ELR (cell line): ENCODE data around the gene GNB1L.

Experiments used
- DNase-seq: peaks from one replicate; pipeline ENCODE4 v3.0.0-alpha.2; 2015; ENCODE audit warnings: low read depth

Gene GNB1L

DNA sequence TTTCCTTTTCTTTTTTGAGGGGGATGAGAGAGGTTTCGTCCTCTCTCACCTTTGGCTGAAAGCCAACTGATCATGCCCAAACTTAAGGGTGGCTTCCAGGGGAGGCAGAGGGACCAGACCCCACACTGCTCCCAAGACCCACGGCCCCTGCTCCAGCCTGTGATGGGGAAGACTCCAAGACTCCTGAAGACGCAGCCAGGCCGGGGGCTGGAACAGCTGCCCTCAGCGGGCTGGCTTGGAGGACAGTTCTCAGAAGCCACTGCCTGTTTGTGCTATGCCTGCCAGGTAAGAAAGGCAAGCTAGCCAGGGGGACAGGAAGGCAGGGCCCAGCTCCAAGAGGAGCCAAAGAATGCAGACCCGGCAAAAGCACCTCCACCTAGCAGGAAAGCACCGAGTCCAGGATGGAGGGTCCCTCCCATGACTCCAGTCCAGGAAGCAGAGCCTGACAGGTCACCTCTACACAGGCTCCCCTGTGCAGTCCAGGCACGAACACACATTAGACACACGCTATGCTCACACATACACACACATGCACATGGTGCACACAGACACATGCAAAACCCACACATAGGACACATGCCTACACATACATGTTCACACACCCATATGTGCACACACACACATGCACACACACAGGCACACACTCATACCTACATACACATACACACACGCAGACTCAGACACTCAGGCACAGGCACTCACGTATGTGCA is 31.3 kb downstream of the GNB1L start:
- DNase-seq = no peak

DNA sequence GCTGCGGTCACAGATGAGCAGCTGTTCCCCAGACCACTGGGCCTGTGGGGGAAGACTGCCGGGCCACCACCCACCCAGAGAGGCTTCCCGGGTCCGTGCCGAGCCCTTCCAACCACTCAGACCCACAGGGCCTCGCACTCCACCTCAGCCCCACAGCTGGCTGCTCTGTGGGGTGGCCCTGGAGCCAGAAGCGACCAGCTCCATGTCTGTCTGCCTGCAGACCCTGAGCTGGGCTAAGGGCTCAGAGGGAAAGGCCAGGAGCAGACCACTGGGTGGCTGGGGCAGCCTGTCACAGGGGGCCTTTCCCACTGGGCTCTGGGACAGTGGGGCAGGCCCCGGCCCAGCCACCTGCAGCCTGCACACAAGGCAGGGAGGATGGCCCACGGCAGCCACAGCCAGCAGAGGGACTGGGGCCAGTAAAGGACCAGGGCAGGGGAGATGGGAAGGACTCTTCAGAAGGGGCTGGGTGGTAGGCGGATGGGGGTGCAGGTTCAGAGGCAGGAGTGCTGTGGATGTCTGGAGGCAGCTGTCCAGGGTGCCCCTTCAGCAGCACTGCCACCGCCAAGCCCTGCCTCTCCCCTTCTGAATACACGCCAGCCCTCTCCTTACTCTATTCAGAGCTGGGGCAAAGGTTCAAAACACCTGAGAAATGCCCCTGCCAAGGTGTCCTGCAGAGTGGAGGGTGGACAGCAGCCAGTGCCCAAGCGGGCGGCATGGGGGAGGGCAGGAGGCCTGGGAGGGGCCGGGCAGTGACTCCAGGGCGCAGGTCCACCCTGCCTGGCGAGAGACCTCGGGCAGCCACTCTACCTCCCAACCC is 32.2 kb downstream of the GNB1L start:
- DNase-seq = no peak

DNA sequence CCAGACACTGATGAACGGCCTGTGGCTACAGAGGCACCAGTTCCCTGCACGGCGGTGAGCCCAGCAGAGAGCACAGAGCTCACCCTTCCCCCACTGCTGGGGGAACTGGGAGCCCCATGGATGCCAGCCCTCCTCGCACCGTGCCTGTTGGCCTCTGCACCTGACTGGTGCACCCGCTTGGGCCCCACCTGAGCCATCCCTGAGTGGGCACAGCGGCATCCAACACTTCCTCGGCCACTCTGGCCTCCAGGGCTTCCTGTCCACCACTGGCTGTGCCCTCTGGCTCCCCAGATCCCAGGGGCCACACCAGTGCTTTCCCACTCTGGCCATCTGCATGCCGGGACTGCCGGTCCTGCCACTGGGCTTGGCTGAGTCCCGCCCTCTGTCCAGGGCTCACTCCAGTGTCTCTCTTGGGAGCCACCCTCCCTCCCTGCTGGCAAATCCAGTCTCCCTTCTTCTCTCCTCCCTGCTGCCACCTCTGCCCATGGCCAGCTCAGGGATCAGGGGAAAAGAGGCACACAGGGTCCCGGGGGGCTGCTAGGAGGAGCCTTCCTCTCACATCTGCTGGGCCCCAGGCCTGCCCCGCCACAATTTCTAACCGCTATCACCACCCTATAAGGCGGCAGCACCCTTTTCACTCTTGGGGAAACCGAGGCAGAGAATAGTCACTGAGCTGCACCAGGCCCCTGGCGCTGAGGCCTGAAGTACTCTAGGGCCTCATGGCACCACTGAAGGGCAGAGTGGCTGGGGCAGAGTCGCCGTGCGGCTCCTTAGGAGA is 33.0 kb downstream of the GNB1L start:
- DNase-seq = no peak

DNA sequence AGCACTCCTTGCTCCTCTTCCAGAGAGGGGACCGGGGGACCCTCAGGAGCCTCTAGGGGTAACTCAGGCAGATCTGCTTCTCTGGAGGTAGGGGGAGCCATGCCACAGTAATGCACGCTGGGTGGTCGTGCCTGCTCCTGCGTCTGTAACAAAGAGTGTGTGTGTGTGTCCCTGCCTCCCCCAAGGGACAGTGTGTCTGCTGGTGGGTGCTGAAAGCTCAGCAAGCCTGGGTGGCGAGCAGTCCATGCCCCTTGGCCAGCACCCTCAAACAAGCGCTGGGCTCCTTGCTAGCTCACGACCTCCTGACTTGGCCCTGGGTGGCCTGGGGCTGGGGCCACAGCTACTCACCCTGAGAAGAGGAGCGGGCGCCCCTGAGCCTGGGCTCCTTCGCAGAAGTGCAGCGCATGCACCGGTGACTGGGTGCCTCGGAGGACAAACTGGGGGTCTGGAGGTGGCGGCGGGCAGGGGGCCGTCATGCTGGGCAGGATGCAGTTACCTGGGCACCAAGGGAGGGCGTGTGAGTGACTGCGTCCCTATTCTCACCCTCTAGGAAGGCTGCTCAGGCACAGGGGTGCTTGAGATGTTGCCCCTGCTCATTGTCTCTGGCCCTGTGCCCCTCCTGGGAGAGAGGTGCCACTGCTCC is 33.7 kb downstream of the GNB1L start:
- DNase-seq = no peak

DNA sequence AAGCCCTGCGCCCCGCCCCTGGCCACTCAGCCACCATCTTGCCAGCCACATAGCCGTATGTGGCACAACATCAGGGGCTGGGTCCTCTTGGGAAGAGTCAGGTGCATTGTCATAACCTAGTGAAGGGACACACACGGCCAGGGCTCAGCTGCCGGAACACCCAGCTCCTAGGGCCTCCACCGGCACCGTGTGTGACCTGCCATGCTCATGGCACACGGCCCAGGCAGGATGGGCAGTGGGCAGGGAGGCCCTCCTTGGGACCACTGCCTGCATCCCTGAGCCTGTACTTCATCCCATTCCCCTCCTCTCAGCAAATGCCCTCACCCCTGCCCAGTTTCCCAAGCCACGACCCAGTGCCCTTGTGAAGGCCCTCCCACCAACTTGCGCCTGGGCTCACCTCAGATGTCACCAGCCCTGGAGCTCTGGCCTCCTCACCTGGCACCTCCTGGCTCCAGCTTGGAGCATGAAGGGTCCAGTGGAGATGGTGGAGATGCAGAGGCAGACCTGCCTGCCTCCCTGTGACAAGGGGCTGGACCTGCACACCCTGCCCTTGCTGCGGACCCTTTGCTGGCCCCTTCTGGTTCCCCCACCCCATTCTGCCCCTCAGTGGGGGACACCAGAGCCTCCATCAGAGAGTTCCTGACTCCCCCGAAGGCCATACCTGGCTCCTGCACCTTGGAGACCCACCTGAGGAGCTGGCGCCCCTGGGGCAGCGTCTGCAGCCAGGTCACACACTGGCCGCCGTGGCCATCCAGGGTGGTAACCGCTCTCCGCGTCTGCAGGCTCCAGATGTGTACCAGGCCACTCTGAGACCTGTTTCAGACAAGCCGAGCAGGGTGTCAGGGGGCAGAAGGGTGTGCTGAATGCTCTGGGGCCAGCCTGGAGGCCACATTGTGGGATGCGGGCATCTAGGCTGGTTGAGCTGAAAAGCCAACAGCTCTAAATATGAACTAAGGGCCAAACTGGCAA is 34.5 kb downstream of the GNB1L start:
- DNase-seq = no peak

DNA sequence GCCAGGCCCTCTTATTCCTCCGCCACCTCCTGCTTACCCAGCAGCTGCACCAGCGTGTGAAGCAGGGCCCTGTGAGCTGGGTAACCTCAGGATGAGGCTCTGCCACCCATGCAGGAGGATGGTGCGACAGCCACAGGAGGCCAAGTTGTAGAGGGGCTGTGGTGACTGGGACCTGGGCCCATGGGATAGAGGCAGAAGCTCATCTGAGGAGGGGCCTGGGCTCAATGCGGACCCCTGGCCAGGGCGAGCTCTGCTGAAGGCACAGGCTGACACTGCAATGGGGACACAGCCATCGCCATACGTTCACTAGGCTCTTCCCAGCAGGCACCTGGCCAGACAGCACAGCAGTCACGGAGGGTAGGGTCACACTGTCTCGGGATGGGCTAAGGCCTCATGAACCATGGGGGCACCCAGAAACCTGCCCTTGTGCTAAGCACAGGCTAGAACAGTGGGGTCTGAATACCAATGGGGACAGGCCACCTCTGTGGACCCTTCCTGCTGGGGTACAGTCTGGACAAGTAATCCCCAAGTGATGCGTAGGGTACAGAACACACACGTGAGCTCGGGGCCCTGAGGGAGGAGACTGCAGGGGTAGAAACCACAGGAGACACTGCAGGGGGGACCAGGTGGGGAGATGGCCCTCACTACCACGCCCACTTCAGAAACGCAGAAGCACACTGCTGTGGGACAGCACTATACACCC is 35.3 kb downstream of the GNB1L start:
- no peak for DNase-seq

DNA sequence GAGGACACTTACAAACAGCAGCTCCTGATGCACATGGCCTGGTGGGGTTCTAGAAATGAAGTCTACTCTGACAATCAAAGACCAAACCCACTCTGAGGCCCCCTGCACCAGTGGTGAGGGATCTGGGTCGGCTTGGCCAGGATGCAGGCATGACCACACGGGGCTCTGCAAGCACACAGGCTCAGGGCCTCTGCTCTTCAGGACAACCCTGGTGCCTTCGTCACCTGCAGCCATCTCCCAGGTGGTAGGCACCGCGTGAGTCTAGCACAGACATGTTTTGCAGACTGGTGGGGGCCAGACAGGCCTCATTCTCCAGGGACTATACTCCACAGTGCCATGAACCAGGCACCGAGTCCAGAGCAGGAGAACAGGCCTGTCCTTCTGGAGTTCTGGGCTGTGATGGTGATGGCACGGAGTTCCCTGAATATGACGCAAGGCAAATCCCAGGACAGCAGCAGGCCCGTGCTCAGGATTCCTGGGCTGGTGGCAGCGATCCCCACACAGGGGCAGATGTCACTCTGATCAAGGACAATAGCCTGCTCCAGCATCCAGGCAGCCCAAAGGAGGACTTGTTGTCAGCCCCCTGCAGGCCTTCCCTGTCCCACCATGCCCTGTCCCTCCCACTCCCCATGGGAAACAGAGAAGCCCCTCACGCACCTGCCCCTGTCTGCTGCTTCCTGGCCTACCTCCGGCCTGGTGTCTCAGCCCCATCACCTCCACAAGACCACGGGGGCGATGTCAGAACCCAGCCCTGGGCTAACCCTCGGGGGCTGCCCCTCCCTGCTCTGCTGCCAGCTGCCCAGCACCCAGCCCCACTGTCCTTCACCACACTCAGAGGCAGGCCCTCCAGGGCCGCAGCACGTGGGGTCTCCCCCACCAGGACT is 36.1 kb downstream of the GNB1L start:
- DNase-seq = no peak

DNA sequence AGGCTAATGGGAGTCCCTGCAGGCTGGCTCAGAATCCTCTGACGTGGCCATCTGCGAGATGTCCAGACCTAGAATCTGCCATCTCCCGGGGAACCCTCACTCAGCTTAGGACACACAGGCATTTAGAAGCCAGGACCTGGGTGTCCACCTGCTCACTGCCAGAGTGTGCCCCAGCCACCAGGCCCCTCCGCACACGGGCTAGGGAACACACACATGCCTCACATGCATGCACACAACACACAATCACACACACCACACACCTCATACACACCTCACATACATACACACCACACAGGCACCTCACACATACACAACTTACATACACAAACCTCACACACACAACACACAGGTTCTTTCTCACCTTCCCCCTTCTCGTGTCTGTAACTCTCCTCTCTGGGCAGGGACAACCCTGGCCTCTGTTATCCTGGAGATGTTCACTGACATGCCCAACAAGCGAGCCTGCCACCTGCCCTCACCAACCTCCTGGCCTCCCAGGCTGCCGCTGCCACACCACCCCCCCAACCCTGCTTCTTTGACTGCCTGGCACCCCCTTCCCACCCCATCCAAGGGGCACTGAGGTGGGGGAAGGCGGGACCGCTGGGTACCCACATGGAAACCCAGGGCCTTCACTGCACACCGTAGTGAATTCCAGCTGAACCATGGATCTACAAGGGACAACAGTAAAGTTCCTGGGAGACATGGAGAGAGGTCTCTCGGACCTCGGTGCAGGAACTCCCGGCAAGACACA is 38.1 kb downstream of the GNB1L start:
- no peak for DNase-seq

DNA sequence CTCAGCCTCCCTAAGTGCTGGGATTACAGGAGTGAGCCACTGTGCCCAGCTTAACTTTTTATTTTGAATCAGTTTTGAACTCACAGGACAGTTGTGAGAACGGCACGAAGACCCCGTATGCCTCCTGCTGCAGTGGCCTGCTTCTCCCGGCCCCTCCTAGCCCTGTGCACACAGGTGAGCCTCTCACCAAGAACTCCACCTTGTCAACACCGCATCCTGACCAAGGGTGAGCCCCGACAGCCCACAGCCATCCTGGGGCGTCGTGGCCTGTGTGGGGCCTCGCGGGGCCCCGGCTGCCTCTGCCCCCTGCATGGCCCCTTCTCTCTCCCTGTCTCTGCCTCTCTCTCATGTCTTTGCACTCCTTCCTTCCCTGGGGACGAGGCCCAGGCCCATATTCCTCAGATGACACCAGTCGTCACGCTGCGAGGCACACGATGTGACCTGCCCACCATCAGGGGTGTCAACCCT is 38.8 kb downstream of the GNB1L start:
- no peak for DNase-seq

DNA sequence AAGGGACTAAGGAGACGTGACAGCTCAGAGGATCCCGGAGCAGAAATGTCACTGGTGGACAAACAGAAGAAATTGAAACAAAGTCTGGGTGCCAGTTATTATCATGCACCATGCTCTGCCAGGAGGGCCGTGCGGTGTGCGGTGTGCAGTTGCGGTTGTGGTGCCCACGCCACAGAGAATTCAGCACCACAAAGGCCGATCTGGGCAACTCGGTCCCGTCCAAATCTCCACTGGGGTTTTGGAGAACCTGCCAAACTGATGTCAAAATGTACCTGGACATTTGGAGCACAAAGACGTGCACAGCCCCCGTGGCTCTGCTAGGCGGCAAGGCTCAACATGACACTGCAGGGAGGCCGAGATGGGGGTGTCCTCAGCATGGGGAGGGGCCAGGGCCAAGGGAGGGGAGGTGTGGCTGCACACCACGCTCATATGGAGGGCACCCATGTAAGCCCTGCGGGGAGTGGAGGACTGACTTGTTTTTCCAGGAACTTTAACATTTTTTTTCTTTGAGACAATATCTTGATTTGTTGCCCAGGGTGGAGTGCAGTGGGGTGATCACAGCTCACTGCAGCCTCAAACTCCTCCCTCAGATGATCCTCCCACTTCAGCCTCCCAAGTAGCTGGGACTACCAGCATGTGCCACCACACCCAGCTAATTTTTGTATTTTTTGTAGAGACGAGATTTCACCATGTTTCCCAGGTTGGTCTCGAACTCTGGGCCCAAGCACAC is 39.4 kb downstream of the GNB1L start:
- no peak for DNase-seq

DNA sequence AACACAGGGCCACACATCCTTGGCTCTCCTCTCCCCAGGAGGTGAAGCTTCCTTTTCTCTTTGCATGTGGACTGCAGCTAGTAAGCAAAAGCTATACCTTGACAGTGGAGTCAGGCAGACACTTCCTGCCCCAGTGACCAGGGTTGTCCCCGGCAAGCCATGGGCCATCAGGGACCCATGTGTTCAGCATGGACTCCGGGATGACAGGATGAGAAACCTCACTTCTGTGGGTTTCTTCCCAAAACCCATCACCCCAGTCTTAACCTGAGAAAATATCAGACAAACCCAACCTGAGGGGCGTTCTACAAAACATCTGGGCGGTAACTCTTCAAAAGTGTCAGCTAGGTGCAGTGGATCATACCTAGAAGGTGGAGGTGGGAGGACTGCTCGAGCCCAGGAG is 40.2 kb downstream of the GNB1L start:
- DNase-seq = no peak

DNA sequence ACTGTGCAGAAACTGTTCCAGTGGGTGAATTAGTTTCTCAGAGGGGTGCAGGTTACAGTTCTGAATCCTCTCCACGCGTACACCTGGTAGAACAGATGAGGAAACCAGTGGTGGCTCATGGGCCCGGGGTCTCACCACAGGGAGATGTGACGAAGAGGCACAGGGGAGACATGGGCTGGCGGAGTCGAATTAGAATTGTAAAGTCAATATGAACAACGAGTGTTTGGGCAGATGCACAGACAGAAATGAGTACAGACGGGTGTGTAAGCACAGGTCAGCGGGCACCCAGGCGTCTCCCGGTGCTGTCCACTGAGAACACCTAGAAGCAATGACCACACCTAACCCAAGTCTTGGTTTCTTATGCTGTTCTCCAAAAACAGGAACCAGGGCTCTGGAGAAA is 41.8 kb downstream of the GNB1L start:
- DNase-seq = no peak

DNA sequence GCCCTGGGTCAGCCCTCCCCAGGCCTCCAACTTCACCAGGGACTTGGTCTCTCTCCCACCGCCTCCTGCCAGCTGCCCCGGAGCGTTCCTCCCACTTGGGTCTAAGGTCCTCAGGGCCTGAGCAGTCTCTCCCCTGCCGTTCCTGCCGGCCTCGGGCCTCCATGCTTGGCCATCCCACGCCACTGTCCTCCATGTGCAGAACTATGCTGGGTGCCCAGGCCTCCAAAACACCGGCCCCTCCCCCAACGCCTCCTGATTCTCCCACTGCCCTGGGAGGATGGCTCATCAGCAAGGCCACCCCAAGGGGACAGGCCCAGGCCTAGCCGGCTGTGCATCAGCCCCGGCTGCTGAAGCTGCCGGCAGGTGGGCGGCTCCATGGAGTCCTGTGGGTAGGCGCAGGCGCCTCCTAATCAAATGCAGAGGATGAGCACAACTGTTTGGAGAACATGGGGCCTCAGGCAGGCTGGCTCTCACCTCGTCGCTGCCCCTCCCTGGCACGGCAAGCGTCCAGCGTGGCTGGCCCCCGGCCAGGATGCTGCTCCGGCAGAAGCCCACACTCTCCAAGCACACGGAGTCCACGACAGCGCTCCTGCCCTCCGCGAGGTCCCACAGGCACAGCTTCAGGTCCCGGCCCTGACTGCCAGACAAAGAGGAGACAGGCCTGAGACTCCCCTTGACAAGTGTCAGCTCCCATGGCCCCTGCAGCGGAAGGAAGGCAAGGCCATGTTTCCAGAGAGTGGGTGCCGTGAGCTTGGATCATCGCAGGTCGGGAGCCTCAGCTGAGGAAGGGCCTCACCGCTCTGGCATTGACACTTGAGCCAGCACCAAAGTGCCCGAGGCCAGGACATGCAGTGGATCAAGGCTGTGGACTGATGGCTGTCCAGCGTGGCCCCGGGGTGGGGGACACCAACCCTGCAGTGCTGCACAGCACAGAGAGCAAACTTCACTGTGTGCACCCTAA is 42.6 kb downstream of the GNB1L start:
- DNase-seq = no peak

DNA sequence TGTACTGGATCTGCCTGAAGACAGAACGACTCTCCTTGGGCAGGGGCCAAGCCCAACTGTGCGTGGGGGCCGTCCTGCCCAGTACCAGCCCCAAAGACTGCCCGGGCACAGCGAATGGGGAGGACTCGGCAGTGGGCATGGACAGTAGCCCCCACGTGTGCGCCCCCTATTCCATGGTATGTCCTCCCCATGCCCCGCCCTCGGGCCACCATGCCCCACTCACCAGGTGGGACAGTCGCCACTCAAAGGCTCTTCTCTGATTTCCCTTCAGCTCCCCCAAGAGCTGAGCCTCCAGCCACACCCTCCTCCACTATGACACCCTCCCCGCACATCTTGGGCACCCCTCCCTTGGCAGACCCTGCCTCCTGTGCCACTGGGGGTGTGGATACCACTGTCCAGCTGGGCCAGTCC is 43.5 kb downstream of the GNB1L start:
- DNase-seq = no peak

DNA sequence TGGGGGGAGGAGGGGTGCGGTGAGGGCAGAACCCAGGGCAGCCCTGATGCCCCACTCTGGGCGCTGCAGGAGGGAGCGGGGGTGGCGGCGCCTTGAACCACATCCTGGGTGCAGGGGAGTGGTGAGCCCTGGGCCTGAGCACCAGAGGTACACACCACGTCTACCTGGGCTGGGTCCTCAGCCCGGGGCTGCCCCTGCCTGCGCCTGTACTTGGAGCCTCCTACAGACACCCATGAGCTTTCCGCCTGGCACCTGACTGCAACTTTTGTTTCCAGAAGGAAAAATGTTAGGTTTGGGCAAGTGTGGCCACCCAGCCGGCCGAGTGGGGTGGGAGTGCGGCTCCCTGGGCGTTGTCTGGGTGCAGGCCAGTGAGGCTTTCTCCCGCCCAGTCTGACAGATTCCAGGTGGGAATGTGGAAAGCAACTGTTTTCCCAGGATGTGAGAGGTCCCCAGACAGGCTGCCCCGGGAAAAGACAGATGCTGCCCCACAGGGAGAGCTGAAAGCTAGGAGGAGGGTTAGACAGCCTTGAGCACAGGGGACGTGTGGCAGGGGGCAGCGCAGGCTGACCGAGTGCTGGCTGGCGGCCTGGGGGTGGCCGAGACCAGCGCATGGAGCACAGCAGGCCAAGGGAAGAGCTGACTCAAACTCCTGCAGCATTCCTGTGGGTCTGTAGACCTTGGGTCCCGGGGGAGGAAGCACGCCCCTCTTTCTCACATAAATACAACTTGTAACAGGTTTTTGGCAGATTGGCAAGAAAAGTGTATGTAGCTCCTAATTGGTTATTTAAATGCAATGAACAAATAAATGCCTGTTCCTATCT is 44.1 kb downstream of the GNB1L start:
- DNase-seq = peak; percentile 45

DNA sequence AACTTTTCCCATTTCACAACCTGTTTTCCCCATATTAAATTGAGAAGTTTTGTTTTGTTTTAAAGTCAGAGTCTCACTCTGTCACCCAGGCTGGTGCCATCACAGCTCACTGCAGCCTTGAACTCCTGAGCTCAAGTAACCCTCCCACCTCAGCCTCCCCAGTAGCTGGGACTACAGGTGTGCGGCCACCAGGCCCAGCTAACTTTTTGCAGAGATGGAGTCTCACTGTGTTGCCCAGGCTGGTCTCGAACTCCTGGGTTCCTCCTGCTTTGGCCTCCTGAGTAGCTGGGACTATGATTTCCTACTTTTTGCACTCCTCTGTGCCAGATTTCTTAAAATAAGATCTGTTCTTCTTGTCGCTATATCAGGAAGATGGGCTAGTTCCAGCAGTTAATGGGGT is 44.9 kb downstream of the GNB1L start:
- DNase-seq = no peak
